Activated T-cell treated with anti-CD3 and anti-CD28 coated beads, Interleukin-2, amount 50 U/mL, for 72 hours (primary cell): Measurements from ENCODE around the gene CCNJ. TPM values are rescaled to one million over a fixed set of nuclear protein-coding genes. Genes with fewer than 3 reads are reported as not detected.
"Not testable (repeated sequence)": the region's sequence is repeated elsewhere in the genome, so short reads cannot be mapped to it uniquely, and the experiment has no call there.

ENCODE experiments used
- ATAC-seq, 2 donors: fragments of 150-1000 bp; cut with Tn5 transposase; replicated peaks in 1 of 2; 2 replicates each; pipeline ENCODE4 v1.10.0; 2021; ENCODE audit warnings: moderate library complexity in 2 of 2, mild to moderate bottlenecking in 1 of 2
- DNase-seq, 2 donors: peaks; one replicate each; pipeline ENCODE4 v3.0.0; 2021 to 2022; ENCODE audit warnings: mixed read lengths in 1 of 2
- H3K27ac Mint-ChIP-seq: one replicate; pipeline ENCODE4 v1.8.0; 2022; ENCODE audit warnings: mild to moderate bottlenecking, moderate library complexity, mixed read lengths
- H3K27me3 Mint-ChIP-seq: one replicate; pipeline ENCODE4 v1.8.0; 2022; ENCODE audit warnings: low read depth, mixed read lengths
- H3K36me3 Mint-ChIP-seq, 2 donors: one replicate each; pipeline ENCODE4 v1.8.0; 2022; ENCODE audit warnings: mixed read lengths in 2 of 2, mild to moderate bottlenecking in 1 of 2; ENCODE audit not compliant: insufficient read depth in 2 of 2
- H3K4me1 Mint-ChIP-seq: one replicate; pipeline ENCODE4 v1.8.0; 2022; ENCODE audit warnings: low read depth, mixed read lengths
- H3K4me3 Mint-ChIP-seq, 2 donors: one replicate each; pipeline ENCODE4 v1.8.0; 2022; ENCODE audit warnings: mild to moderate bottlenecking in 2 of 2, mixed read lengths in 2 of 2, moderate library complexity in 2 of 2
- H3K9me3 Mint-ChIP-seq, 2 donors: one replicate each; pipeline ENCODE4 v1.8.0; 2022; ENCODE audit warnings: mixed read lengths in 2 of 2
- total RNA-seq, 2 donors: library from RNA; stranded (reverse); gene quantifications; one replicate each; pipeline ENCODE4 v1.2.3, GENCODE V29; 2022

Gene CCNJ, protein sequence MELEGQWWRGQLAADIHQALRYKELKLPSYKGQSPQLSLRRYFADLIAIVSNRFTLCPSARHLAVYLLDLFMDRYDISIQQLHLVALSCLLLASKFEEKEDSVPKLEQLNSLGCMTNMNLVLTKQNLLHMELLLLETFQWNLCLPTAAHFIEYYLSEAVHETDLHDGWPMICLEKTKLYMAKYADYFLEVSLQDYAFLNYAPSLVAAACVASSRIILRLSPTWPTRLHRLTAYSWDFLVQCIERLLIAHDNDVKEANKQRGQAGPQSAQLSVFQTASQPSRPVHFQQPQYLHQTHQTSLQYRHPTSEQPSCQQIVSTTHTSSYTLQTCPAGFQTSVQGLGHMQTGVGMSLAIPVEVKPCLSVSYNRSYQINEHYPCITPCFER
- total RNA-seq = 1 to 10 TPM; 5.6 to 6.4 TPM

DNA sequence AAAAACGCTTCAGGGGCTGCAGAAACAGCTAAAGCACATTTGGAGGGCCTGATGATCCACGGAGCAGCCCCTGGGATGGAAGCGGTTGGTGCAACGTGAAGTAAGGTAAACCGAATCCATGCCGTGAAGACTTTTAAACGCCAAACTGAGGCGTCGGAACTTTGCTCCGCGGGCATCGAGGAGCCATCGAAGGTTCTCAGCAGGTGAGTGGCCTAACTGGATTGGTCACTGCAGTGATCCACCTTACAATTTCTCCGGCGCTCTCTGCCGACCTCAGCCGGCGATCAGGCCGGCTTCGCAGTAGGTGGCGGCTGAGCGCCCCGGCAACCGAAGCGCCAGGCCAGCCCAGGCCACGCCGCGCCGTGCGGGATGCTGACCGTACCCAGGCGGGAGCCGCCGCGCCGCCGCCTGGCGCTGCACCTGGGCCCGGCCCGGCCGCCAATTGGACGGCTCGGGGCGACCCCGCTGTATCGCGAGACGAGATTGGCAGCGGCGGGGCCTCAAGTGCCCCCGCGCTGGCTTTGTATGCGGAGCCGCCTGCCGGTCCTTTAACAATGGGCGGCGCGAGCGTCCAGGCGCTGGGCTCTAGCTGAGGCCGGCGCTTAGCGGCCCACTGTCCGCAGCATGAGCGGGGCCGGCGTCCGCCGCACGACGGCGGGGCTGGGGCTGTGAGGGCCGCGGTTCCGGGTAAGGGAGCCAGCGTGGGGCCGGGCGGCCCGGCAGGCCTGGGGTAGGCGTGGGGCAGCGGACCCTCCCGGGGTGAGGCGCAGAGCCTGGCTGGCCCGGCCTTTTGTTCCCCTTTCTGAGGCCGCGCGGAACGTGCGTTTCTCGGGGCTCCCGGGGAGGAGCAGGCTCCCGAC is at the start of gene CCNJ:
Gene CCNJ (plus strand): TSS at position 551 of the 860 bp plus-strand sequence. CDS start 811 bp downstream, outside the sequence.
- H3K4me3 Mint-ChIP-seq = peak within 1 kb of the TSS; percentile 89 to 90
- ATAC-seq (peak; percentile 94), DNase-seq (peak; percentile 89)
- peaks cover 9% of the 10 kb centered on the region for H3K27me3 Mint-ChIP-seq
- peaks cover 41% of the 10 kb centered on the region for H3K4me1 Mint-ChIP-seq
- peaks cover 5 to 14% of the 10 kb centered on the region in 2 donors for H3K36me3 Mint-ChIP-seq
- no peaks in the 10 kb centered on the region for H3K9me3 Mint-ChIP-seq
- H3K27ac Mint-ChIP-seq = peak within 1 kb of the TSS; percentile 49

DNA sequence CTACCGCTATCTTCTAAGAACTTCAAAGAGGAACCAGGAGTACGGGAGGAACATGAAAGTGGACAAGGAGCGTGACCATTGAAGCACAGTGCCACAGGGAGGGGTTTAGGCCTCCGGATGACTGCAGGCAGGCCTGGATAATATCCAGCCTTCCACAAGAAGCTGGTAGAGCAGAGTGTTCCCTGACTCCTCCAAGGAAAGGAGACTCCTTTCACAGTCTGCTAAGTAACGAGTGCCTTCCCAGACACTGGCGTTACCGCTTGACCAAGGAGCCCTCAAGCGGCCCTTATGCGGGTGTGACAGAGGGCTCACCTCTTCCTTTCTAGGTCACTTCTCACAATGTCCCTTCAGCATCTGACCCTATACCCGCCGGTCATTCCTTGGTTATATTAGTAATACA is 49.0 kb upstream of the CCNJ start:
- H3K4me3 Mint-ChIP-seq, H3K36me3 Mint-ChIP-seq, ATAC-seq, H3K27me3 Mint-ChIP-seq, H3K4me1 Mint-ChIP-seq, H3K27ac Mint-ChIP-seq, H3K9me3 Mint-ChIP-seq, DNase-seq: not testable (repeated sequence)

DNA sequence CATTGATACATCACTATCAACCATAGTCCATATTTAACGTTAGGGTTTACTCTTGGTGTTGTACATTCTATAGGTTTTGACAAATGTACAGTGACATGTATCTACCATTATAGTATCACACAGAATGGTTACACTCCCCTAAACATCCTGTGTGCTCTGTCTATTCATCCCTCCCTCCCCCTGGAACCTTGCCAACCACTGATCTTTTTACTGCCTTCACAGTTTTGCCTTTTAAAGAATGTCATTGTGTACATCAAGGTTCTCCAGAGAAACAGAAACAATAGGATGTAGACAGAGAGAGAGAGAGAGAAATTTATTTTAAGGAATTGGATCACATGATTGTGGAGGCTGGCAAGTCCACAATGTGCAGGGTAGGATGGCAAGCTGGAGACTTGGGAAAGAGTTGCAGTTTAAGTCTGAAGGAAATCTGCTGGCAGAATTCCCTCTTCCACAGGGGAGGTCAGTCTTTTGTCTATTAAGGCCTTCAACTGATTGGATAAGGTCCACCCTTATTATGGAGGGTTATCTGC is 45.1 kb upstream of the CCNJ start:
- DNase-seq (no peak), ATAC-seq (no peak)
- H3K27me3 Mint-ChIP-seq = no peaks in the 10 kb centered on the region
- H3K27ac Mint-ChIP-seq = no peak overlapping the region
- no peak overlapping the region for H3K4me3 Mint-ChIP-seq
- H3K36me3 Mint-ChIP-seq = no peaks in the 10 kb centered on the region
- no peaks in the 10 kb centered on the region for H3K4me1 Mint-ChIP-seq
- no peaks in the 10 kb centered on the region for H3K9me3 Mint-ChIP-seq

DNA sequence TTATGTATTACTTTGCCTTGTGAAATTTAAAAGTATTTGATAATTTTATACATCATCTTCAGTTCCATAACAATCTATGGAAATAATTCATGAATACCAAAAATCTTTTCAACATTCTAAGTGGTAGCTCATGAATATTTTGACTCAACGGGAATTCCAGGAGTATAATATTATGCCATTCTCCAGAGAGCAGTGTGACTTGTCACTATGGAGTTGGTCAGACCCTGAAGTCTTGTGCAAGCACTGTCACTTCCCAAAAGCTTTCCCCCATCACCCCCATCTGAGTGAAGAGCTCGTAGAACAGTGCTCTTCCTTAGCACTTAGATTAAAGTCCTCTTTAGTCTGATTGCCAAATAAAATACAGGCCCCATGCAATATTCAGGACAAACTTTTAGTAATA is 29.4 kb upstream of the CCNJ start:
- no peak overlapping the region for H3K27ac Mint-ChIP-seq
- H3K9me3 Mint-ChIP-seq = no peaks in the 10 kb centered on the region
- no peak for ATAC-seq
- no peak overlapping the region for H3K4me3 Mint-ChIP-seq
- H3K4me1 Mint-ChIP-seq = no peaks in the 10 kb centered on the region
- DNase-seq = no peak
- no peaks in the 10 kb centered on the region for H3K36me3 Mint-ChIP-seq
- H3K27me3 Mint-ChIP-seq = no peaks in the 10 kb centered on the region

DNA sequence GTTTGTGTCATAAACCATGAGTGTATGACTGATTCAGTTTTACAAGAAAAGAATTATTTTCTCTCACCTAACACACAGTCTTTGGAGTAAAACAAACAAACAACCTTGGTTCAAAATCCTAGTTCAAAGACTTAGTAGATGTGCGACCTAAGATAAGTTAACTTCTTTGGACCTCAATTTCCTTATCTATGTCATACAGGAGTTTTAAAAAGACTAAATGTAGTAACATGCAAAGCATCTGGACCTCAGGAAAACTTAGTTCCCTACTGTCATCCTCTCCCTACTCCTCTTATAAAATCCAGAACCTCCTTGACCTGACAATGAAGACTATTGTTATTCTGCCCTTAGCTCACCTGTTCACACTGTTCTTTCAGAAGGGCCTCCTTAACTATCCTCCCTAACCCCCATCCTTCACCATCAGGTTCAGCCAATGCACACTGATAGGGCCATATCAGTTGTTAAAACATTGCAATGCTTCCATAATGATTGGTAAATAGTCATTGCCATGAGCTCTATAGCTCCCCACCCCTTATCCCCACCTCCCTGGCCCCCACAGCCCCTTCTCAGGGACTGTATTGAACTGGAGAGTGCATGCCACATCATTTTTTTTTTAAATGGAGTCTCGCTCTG is 28.8 kb upstream of the CCNJ start:
- H3K9me3 Mint-ChIP-seq = no peaks in the 10 kb centered on the region
- no peaks in the 10 kb centered on the region for H3K27me3 Mint-ChIP-seq
- H3K4me3 Mint-ChIP-seq = no peak overlapping the region
- ATAC-seq = no peak
- no peaks in the 10 kb centered on the region for H3K36me3 Mint-ChIP-seq
- no peak overlapping the region for H3K27ac Mint-ChIP-seq
- DNase-seq = no peak
- H3K4me1 Mint-ChIP-seq = no peaks in the 10 kb centered on the region

DNA sequence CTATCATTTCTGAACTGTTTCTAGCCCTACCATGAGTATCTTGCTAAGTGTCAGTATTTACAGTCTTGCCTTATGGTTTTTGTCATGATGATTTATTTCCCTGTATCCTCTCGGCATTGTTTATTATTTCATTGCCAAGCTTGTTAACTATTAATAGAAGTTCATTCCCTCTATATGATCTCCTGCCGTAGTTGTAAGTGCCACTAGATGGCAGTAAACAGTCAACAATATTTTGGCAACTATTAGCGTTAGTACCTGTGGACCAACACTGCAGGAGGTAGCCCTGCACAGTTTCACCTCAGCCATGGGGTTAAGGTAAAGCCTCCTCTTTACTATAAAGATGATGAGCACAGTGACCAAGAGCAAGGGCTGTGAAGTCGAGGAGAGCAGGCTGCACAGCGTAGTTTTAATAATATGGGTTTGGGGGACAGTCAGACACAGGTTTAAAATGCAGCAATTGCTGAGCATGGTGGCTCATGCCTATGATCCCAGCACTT is 26.1 kb upstream of the CCNJ start:
- DNase-seq = peak; percentile 26 to 46
- no peaks in the 10 kb centered on the region for H3K9me3 Mint-ChIP-seq
- H3K4me3 Mint-ChIP-seq = no peak overlapping the region
- no peak overlapping the region for H3K27ac Mint-ChIP-seq
- ATAC-seq = peak; percentile 78 to 79
- no peaks in the 10 kb centered on the region for H3K36me3 Mint-ChIP-seq
- no peaks in the 10 kb centered on the region for H3K4me1 Mint-ChIP-seq
- no peaks in the 10 kb centered on the region for H3K27me3 Mint-ChIP-seq

DNA sequence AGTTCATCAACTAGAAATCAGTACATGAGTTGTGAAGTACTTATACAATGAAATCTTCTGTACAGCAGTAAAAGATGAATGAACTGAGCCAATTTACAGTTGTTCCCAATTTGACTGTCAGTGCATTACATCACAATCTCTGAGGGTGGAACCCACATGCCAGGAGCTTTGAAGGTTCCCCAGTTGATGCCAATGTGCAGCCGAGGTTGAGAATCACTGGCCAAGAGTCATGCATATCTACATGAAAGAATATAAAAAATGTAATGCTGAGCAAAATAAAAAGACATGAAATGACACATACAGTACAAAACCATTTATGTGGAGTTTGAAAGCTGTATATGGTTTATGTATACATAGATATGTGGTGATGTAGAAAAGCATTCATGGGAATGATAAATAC is 22.1 kb upstream of the CCNJ start:
- Mint-ChIP-seq H3K27me3 (no peaks in the 10 kb centered on the region), H3K4me3 (no peak overlapping the region), H3K36me3 (no peaks in the 10 kb centered on the region), H3K9me3 (no peaks in the 10 kb centered on the region), H3K27ac (peak overlapping the region; percentile 13), H3K4me1 (no peaks in the 10 kb centered on the region)
- ATAC-seq (peak; percentile 53 to 73), DNase-seq (no peak)

DNA sequence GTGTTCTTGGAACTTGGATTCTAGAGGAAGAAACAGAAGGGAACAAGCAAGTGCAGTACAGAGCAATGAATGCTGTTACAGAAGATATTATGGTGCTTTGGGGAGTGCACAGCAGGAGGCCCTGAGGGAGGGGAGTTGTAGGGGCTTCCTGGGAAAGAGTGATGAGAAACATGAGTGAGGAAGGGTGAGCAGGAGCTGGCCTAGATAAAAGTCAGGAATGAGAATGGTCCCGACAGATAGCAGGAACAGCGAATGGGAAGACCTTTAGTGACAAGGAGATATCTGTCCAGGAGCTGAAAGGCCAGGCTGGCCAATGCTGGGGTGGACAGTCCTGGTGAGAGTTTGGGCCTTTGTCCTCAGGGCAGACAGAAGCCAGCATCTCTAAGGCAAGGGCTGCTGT is 20.6 kb upstream of the CCNJ start:
- ATAC-seq = no peak
- no peaks in the 10 kb centered on the region for H3K27me3 Mint-ChIP-seq
- H3K36me3 Mint-ChIP-seq = no peaks in the 10 kb centered on the region
- no peak for DNase-seq
- no peaks in the 10 kb centered on the region for H3K9me3 Mint-ChIP-seq
- no peak overlapping the region for H3K27ac Mint-ChIP-seq
- H3K4me1 Mint-ChIP-seq = no peaks in the 10 kb centered on the region
- no peak overlapping the region for H3K4me3 Mint-ChIP-seq

DNA sequence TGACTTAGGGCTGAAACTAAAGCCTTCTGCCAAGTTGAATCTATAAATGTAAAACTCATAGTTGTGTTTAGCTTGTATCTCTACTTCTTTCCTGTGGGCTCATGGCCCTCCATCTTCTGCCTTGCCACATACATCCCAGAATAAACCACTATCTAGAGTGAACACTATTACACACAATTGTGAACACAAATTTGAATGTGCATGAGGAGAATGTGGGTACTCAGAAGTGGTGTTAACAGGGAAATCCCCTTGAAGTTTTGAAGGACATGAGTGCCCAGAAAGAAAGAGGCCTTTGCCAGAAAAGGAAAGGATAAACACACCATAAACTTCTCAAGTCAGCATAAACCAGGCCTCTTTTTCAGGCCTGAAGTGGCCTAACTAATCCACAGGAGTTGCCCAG is 20.2 kb upstream of the CCNJ start:
- Mint-ChIP-seq H3K4me1 (no peaks in the 10 kb centered on the region), H3K36me3 (no peaks in the 10 kb centered on the region), H3K27me3 (no peaks in the 10 kb centered on the region), H3K27ac (no peak overlapping the region), H3K4me3 (no peak overlapping the region), H3K9me3 (no peaks in the 10 kb centered on the region)
- DNase-seq (no peak), ATAC-seq (no peak)

DNA sequence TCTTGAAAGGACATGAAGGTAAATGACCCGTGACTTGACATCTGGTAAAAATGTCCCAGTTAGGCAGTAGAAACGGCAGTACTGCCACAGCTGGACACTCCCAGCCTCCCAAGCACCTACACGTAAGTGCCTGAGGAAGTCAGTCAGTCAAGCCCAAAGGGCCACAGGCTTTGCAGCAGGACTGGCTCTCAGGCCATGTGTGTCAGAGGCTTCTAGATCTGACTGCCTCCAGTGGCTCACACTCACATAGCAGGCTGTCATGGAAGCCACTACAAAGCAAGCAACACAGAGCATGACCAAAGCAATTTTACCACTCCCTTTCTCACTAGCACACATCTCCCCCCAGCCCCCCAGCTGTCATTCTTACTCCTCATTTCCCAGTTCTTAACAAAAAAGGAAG is 17.8 kb upstream of the CCNJ start:
- ATAC-seq (peak; percentile 48 to 69), DNase-seq (peak in 1 of 2 donors; percentile 9)
- Mint-ChIP-seq H3K4me1 (no peaks in the 10 kb centered on the region), H3K36me3 (no peaks in the 10 kb centered on the region), H3K4me3 (no peak overlapping the region), H3K9me3 (peaks cover 1 to 3% of the 10 kb centered on the region in 2 donors), H3K27ac (no peak overlapping the region), H3K27me3 (peaks cover 6% of the 10 kb centered on the region)

DNA sequence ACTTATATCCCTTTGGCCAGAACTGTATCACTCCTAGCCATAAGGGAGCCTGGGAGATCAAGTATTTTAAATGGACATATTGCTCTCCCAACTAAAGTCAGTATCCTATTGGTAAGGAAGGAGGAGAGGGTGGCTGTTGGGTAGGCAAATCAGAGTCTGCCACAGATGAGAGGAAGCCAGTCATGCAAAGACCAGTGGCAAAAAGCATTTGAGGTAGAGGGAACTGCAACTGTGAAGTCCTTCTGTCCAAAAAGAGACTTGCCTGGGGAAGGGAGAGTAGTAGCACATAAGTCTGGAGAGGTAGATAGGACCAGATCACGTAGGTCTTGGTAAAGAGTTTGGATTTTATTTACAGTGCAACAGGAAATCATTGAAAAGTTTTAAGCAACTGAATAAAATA is 8.8 kb upstream of the CCNJ start:
- no peak overlapping the region for H3K4me3 Mint-ChIP-seq
- DNase-seq (no peak), ATAC-seq (no peak)
- no peak overlapping the region for H3K27ac Mint-ChIP-seq
- no peaks in the 10 kb centered on the region for H3K4me1 Mint-ChIP-seq
- H3K36me3 Mint-ChIP-seq = no peaks in the 10 kb centered on the region
- H3K27me3 Mint-ChIP-seq = peaks cover 27% of the 10 kb centered on the region
- no peaks in the 10 kb centered on the region for H3K9me3 Mint-ChIP-seq

DNA sequence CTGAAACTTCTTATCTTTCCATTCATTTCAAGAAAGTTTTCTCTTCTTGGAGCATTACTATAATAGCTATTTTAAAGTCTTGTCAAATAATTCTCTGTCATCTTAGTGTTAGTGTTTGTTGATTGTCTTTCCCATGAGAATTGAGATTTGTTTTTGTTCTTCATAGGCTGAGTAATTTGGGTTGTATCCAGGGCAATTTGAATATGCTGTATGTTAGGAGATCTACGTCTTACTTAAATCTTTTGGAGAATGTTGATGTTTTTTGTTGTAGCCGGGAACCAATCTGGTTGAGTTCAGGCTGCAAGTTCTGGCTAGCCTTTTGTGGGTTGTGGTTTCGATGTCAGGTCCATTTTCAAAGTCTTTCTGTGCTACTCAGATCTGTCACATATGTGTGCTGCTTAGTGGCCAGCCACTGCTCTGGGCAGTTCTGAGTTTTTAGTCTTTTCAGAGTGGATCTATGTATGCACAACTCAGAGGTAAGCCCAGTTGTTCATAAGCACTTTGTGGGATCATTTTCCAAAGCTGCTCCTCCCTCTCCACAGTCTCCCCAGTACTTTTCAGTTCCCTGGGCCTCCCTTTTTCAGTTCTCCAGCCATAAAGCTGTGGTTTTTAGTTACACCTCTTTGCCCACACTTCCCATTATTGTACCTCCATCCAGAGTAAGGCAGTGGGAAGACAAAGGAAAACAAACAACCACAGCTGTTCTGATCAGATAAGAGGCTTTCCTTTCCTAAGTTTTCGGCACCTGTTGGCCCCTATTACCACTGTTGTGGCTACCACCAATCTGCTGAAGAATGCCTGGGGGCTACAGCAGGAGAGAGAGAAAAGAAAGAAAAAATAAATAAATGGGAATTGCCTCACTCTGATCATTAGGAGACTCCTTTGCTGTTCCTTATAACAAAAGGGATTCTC is 4.7 kb upstream of the CCNJ start:
- peaks cover 6% of the 10 kb centered on the region for H3K4me1 Mint-ChIP-seq
- H3K9me3 Mint-ChIP-seq = no peaks in the 10 kb centered on the region
- no peak overlapping the region for H3K27ac Mint-ChIP-seq
- H3K27me3 Mint-ChIP-seq = peaks cover 27% of the 10 kb centered on the region
- no peak for ATAC-seq
- no peak for DNase-seq
- peaks cover 0 to 3% of the 10 kb centered on the region in 2 donors for H3K36me3 Mint-ChIP-seq
- H3K4me3 Mint-ChIP-seq = no peak overlapping the region
